Natural killer cell (primary cell): ENCODE measurements around the gene MON2. TPM values are rescaled to one million over a fixed set of nuclear protein-coding genes. Genes with fewer than 3 reads are reported as not detected.

Experiments
- ATAC-seq, 3 donors: fragments of 150-1000 bp in 2 of 3; fragments of 200-7000 bp in 1 of 3; cut with Tn5 transposase; 1 replicate in 1 of 3; 2 replicates in 2 of 3; pipeline ENCODE4 v1.10.0; 2021; ENCODE audit warnings: mild to moderate bottlenecking in 2 of 3, moderate library complexity in 2 of 3
- DNase-seq, 2 donors: peaks; one replicate each; pipeline versions ENCODE4 v3.0.0 to v3.0.0-alpha.2; 2013 to 2021; ENCODE audit warnings: mixed read lengths in 1 of 2
- H3K27ac ChIP-seq: one replicate; pipeline ENCODE4 v1.5.1; 2013; ENCODE audit warnings: mild to moderate bottlenecking, low read length
- H3K27me3 ChIP-seq: one replicate; pipeline ENCODE4 v1.6.1; 2013; ENCODE audit warnings: low read length; ENCODE audit not compliant: control insufficient read depth, insufficient read depth
- H3K36me3 ChIP-seq: one replicate; pipeline ENCODE4 v1.6.1; 2013; ENCODE audit warnings: low read length; ENCODE audit not compliant: control insufficient read depth, insufficient read depth
- H3K4me1 ChIP-seq: one replicate; pipeline ENCODE4 v1.6.1; 2013; ENCODE audit warnings: low read length; ENCODE audit not compliant: control insufficient read depth, insufficient read depth
- H3K4me3 ChIP-seq: one replicate; pipeline ENCODE4 v1.5.1; 2013; ENCODE audit warnings: low read length
- H3K9me3 ChIP-seq: one replicate; pipeline ENCODE4 v1.6.1; 2013; ENCODE audit warnings: low read length; ENCODE audit not compliant: control insufficient read depth, insufficient read depth
- H3K27ac Mint-ChIP-seq, 2 donors: one replicate each; pipeline ENCODE4 v1.8.0; 2022; ENCODE audit warnings: mild to moderate bottlenecking in 2 of 2, mixed read lengths in 2 of 2, moderate library complexity in 1 of 2
- H3K27me3 Mint-ChIP-seq, 2 donors: one replicate each; pipeline ENCODE4 v1.8.0; 2022; ENCODE audit warnings: low read depth in 2 of 2, mixed read lengths in 2 of 2
- H3K36me3 Mint-ChIP-seq: one replicate; pipeline ENCODE4 v1.8.0; 2022; ENCODE audit warnings: mixed read lengths
- H3K4me1 Mint-ChIP-seq, 2 donors: one replicate each; pipeline ENCODE4 v1.8.0; 2022; ENCODE audit warnings: mixed read lengths in 2 of 2
- H3K4me3 Mint-ChIP-seq: one replicate; pipeline ENCODE4 v1.8.0; 2022; ENCODE audit warnings: mild to moderate bottlenecking, moderate library complexity, mixed read lengths
- H3K9me3 Mint-ChIP-seq, 2 donors: one replicate each; pipeline ENCODE4 v1.8.0; 2022; ENCODE audit warnings: mixed read lengths in 2 of 2
- CTCF ChIP-seq: fragments of 200-600 bp; IDR thresholded peaks from one replicate; pipeline ENCODE4 v1.8.0; 2022; ENCODE audit warnings: antibody characterized with exemption
- WGBS: methylation state at CpG from one replicate; pipeline ENCODE4 v1.1.7; 2013; ENCODE audit warnings: missing lambda C conversion rate; ENCODE audit not compliant: insufficient coverage; 5-methylcytosine and 5-hydroxymethylcytosine counted together
- intact Hi-C: fragments of 100-400 bp; cut with micrococcal nuclease; formaldehyde crosslinking; loops from one replicate; pipeline ENCODE4 v1.14.2; 2022
- total RNA-seq, 4 donors: library from RNA; stranded (reverse); fragments of 120-200 nt in 1 of 4; gene quantifications; one replicate each; pipeline versions ENCODE4 v1.2.3 to v1.2.4, GENCODE V29; 2013 to 2022

MON2 gene
- 100 to 1,000 TPM in 1 of 3 donors, 10 to 100 TPM in 2; 80.0 to 100 (median 86.7) TPM for total RNA-seq
- 102 TPM for total RNA-seq (2013)

GRCh38 chr12:62466594-62467491 is at the start of gene MON2:
TSS of gene MON2 (plus strand) at chr12:62466826. CDS start at chr12:62467208, 382 bp downstream.
- no peaks in the 10 kb centered on the region for H3K36me3 ChIP-seq
- peak within 1 kb of the TSS; percentile 95 to 96 for H3K27ac Mint-ChIP-seq
- H3K4me3 Mint-ChIP-seq = peak within 1 kb of the TSS; percentile 96
- peaks cover 20% of the 10 kb centered on the region for H3K4me1 ChIP-seq
- H3K27ac ChIP-seq = peak within 1 kb of the TSS; percentile 97
- H3K9me3 ChIP-seq = peaks cover 6% of the 10 kb centered on the region
- H3K4me3 ChIP-seq = peak within 1 kb of the TSS; percentile 94
- peaks cover 15% of the 10 kb centered on the region in 2 donors for H3K4me1 Mint-ChIP-seq
- peaks cover 0 to 6% of the 10 kb centered on the region in 2 donors for H3K27me3 Mint-ChIP-seq
- TF ChIP-seq CTCF = no peak
- no peaks in the 10 kb centered on the region for H3K27me3 ChIP-seq
- ATAC-seq (peak; percentile 95 to 98 (median 97)), DNase-seq (peak; percentile 86 to 93)
- intact Hi-C loops = loop anchor here (1.0 to 2.0 kb wide), 2 partner anchors 136 to 207 kb away; partner anchors contain the start of gene USP15
- under 1% methylated on average over 61 of the region's 62 CpGs for WGBS
- no peaks in the 10 kb centered on the region for H3K36me3 Mint-ChIP-seq
- peaks cover 0 to 4% of the 10 kb centered on the region in 2 donors for H3K9me3 Mint-ChIP-seq

- no peaks in the 10 kb centered on the region for H3K36me3 ChIP-seq
- 93% methylated on average over 3 of the region's 3 CpGs for WGBS
- H3K9me3 ChIP-seq = peaks cover 4% of the 10 kb centered on the region
- H3K27me3 ChIP-seq = no peaks in the 10 kb centered on the region
- Mint-ChIP-seq H3K36me3 (peaks cover 19% of the 10 kb centered on the region), H3K27ac (no peak overlapping the region), H3K4me3 (no peak overlapping the region), H3K27me3 (peaks cover 8 to 9% of the 10 kb centered on the region in 2 donors), H3K4me1 (no peaks in the 10 kb centered on the region), H3K9me3 (peaks cover 6 to 24% of the 10 kb centered on the region in 2 donors)
- H3K27ac ChIP-seq = no peak overlapping the region
- no peak for ATAC-seq
- DNase-seq = no peak
- TF ChIP-seq CTCF = no peak
- no peak overlapping the region for H3K4me3 ChIP-seq
- no peaks in the 10 kb centered on the region for H3K4me1 ChIP-seq
- intact Hi-C loops = no loop called here
Measured at GRCh38 chr12:62426089-62426488, 40.5 kb upstream of the MON2 start.

- Histone ChIP-seq H3K27ac (no peak overlapping the region), H3K27me3 (no peaks in the 10 kb centered on the region), H3K36me3 (no peaks in the 10 kb centered on the region), H3K9me3 (peaks cover 4% of the 10 kb centered on the region), H3K4me3 (no peak overlapping the region), H3K4me1 (no peaks in the 10 kb centered on the region)
- ATAC-seq (no peak), DNase-seq (no peak)
- H3K4me3 Mint-ChIP-seq = no peak overlapping the region
- peaks cover 14% of the 10 kb centered on the region for H3K36me3 Mint-ChIP-seq
- H3K4me1 Mint-ChIP-seq = peaks cover under 1 to 2% of the 10 kb centered on the region in 2 donors
- intact Hi-C loops = no loop called here
- H3K27ac Mint-ChIP-seq = no peak overlapping the region
- no peak for TF ChIP-seq CTCF
- H3K27me3 Mint-ChIP-seq = peaks cover 20 to 35% of the 10 kb centered on the region in 2 donors
- peaks cover 3 to 10% of the 10 kb centered on the region in 2 donors for H3K9me3 Mint-ChIP-seq
Measured at GRCh38 chr12:62429457-62429856, 37.2 kb upstream of the MON2 start.
